Esophagus (tissue), 2 donors: ENCODE data around the gene DKKL1. TPM values are rescaled to one million over a fixed set of nuclear protein-coding genes. Genes with fewer than 3 reads are reported as not detected.
"Not testable (repeated sequence)": the region's sequence is repeated elsewhere in the genome, so short reads cannot be mapped to it uniquely, and the experiment has no call there.

Experiments used
- H3K27ac ChIP-seq, 2 donors: one replicate each; pipeline ENCODE4 v1.5.1; 2013; ENCODE audit warnings: low read depth in 2 of 2, mild to moderate bottlenecking in 2 of 2, inconsistent platforms in 1 of 2, low read length in 1 of 2, moderate library complexity in 1 of 2
- H3K27me3 ChIP-seq, 2 donors: one replicate each; pipeline ENCODE4 v1.6.1; 2013; ENCODE audit warnings: low read length in 2 of 2, control low read depth in 1 of 2, mild to moderate bottlenecking in 1 of 2; ENCODE audit not compliant: insufficient read depth in 2 of 2, control insufficient read depth in 1 of 2
- H3K36me3 ChIP-seq, 2 donors: one replicate each; pipeline ENCODE4 v1.6.1; 2013; ENCODE audit warnings: low read length in 1 of 2; ENCODE audit not compliant: control insufficient read depth in 2 of 2, insufficient read depth in 2 of 2
- H3K4me1 ChIP-seq, 2 donors: one replicate each; pipeline ENCODE4 v1.6.1; 2013; ENCODE audit warnings: low read length in 1 of 2; ENCODE audit not compliant: control insufficient read depth in 2 of 2, insufficient read depth in 2 of 2
- H3K4me3 ChIP-seq, 2 donors: one replicate each; pipeline ENCODE4 v1.5.1; 2013; ENCODE audit warnings: low read length in 2 of 2, mild to moderate bottlenecking in 2 of 2, low read depth in 1 of 2, moderate library complexity in 1 of 2
- H3K9me3 ChIP-seq, 2 donors: one replicate each; pipeline ENCODE4 v1.6.1; 2013; ENCODE audit warnings: mild to moderate bottlenecking in 2 of 2, low read depth in 1 of 2, low read length in 1 of 2, moderate library complexity in 1 of 2; ENCODE audit not compliant: control insufficient read depth in 2 of 2, insufficient read depth in 1 of 2
- WGBS, 2 donors: extraction: QIAGEN DNeasy Blood & Tissue Kit; methylation state at CpG; one replicate each; pipeline ENCODE4 v1.1.7; 2013; 5-methylcytosine and 5-hydroxymethylcytosine counted together
- polyA plus RNA-seq, 2 donors: library from polyadenylated mRNA; stranded (reverse); fragments of 200-250 nt; gene quantifications; one replicate each; pipeline ENCODE4 v1.2.3, GENCODE V29; 2013
- donor health status: healthy with polysubstance abuse.
- donor health status: Bipolar disorder and iron deficiency.

Gene DKKL1
- polyA plus RNA-seq, 2 donors = 0.07 TPM; not detected in 1

- not testable (repeated sequence) for H3K4me3 ChIP-seq, H3K27me3 ChIP-seq, H3K27ac ChIP-seq, H3K36me3 ChIP-seq, H3K9me3 ChIP-seq, H3K4me1 ChIP-seq
- WGBS, 2 donors = 94 to 96% methylated on average over 4 of the region's 4 CpGs
Measured at GRCh38 chr19:49331187-49331586, 32.5 kb upstream of the DKKL1 start.

GRCh38 chr19:49331616-49332055 is 32.0 kb upstream of the DKKL1 start:
- Histone ChIP-seq H3K4me3 (no peak overlapping the region), H3K27me3 (no peaks in the 10 kb centered on the region), H3K36me3 (no peaks in the 10 kb centered on the region), H3K4me1 (peaks cover 0 to 6% of the 10 kb centered on the region in 2 donors), H3K27ac (no peak overlapping the region), H3K9me3 (no peaks in the 10 kb centered on the region)
- 59 to 74% methylated on average over 2 of the region's 2 CpGs for WGBS, 2 donors

GRCh38 chr19:49332691-49333417 is 30.8 kb upstream of the DKKL1 start:
- H3K36me3 ChIP-seq, H3K27me3 ChIP-seq, H3K9me3 ChIP-seq, H3K4me3 ChIP-seq, H3K27ac ChIP-seq, H3K4me1 ChIP-seq: not testable (repeated sequence)
- WGBS, 2 donors = 92 to 94% methylated on average over 13 of the region's 13 CpGs

- Histone ChIP-seq H3K4me1 (peaks cover 0 to 8% of the 10 kb centered on the region in 2 donors), H3K4me3 (no peak overlapping the region), H3K27me3 (no peaks in the 10 kb centered on the region), H3K27ac (no peak overlapping the region), H3K9me3 (no peaks in the 10 kb centered on the region), H3K36me3 (no peaks in the 10 kb centered on the region)
- WGBS, 2 donors = 69 to 72% methylated on average over 3 of the region's 3 CpGs
Measured at GRCh38 chr19:49333418-49333805, 30.3 kb upstream of the DKKL1 start.

GRCh38 chr19:49333811-49334288 is 29.8 kb upstream of the DKKL1 start:
- Histone ChIP-seq H3K9me3 (no peaks in the 10 kb centered on the region), H3K27ac (peak overlapping the region in 1 of 2 donors; percentile 2), H3K4me1 (peaks cover 0 to 11% of the 10 kb centered on the region in 2 donors), H3K27me3 (no peaks in the 10 kb centered on the region), H3K36me3 (no peaks in the 10 kb centered on the region), H3K4me3 (no peak overlapping the region)
- 36 to 55% methylated on average over 8 of the region's 8 CpGs for WGBS, 2 donors

GRCh38 chr19:49335071-49335783 is 28.4 kb upstream of the DKKL1 start, which contains the start of gene CD37:
Gene CD37, plus strand, starts transcription at chr19:49335406. Its CDS starts 135 bp downstream, at chr19:49335541.
- Histone ChIP-seq H3K4me3 (peak within 1 kb of the TSS in 1 of 2 donors; percentile 24), H3K27me3 (no peaks in the 10 kb centered on the region), H3K9me3 (no peaks in the 10 kb centered on the region), H3K4me1 (peaks cover 0 to 18% of the 10 kb centered on the region in 2 donors), H3K36me3 (no peaks in the 10 kb centered on the region), H3K27ac (peak within 1 kb of the TSS in 1 of 2 donors; percentile 2)
- WGBS, 2 donors = 73 to 74% methylated on average over 13 of the region's 13 CpGs

GRCh38 chr19:49335784-49336481 is 27.7 kb upstream of the DKKL1 start:
- Histone ChIP-seq H3K27me3 (no peaks in the 10 kb centered on the region), H3K4me1 (peaks cover 0 to 18% of the 10 kb centered on the region in 2 donors), H3K27ac (no peak overlapping the region), H3K4me3 (peak overlapping the region in 1 of 2 donors; percentile 24), H3K9me3 (no peaks in the 10 kb centered on the region), H3K36me3 (no peaks in the 10 kb centered on the region)
- 81% methylated on average over 14 of the region's 14 CpGs for WGBS, 2 donors

- Histone ChIP-seq H3K36me3 (no peaks in the 10 kb centered on the region), H3K27ac (no peak overlapping the region), H3K4me3 (no peak overlapping the region), H3K9me3 (no peaks in the 10 kb centered on the region), H3K4me1 (peaks cover 0 to 18% of the 10 kb centered on the region in 2 donors), H3K27me3 (no peaks in the 10 kb centered on the region)
- 81 to 90% methylated on average over 10 of the region's 10 CpGs for WGBS, 2 donors
Measured at GRCh38 chr19:49336482-49337266, 27.0 kb upstream of the DKKL1 start.
